ENCODE data around the gene AGPAT2.

AGPAT2 gene

DNA sequence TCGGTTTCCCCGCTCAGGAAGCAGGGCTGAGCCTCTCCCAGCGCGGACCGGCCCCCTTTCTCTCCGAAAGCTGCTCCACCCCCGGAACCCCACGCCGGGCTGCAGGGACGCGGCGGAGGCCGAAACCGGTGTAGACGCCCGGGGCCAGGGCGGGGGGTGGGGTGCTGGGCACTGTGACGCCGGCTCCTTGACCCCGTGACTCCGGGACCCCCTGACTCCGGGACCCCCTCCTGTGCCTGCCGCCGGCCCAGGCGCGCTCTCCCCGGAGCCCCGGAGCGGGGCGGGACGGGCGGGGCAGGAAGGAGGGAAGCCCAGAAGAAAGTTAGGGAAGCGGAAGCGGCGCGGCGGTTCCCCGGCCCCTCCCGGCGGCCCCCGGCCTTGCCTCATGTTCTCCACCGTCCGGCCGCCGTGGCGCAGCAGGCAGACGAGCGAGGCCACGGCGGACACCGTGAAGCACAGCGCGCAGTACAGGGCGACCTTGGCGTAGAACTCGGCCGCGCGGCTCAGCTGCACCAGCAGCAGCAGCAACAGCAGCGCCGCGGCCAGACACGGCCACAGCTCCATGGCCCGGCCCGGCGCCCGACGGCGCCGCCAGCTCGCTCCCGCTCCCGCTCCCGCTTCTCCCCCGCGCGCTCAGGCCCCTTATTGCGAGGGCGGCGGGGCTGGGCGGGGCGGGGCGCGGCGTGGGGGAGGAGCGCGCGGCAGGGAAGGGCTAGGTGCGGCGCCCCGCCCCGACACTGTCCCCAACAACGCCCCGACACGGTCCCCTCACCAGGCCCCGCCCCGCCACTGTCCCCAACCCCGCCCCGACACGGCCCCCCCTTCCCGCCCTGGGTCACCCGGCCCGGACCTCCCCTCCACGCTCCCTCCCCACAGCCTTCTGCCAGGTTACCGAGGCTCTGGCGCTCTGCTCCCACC lies at the start of gene AGPAT2:
TSS of gene AGPAT2 (minus strand) at position 664 of the 918 bp plus-strand sequence. CDS start at position 564, 100 bp downstream.
- DNase-seq (ENCODE audit: low spot score) = peak; percentile 52

DNA sequence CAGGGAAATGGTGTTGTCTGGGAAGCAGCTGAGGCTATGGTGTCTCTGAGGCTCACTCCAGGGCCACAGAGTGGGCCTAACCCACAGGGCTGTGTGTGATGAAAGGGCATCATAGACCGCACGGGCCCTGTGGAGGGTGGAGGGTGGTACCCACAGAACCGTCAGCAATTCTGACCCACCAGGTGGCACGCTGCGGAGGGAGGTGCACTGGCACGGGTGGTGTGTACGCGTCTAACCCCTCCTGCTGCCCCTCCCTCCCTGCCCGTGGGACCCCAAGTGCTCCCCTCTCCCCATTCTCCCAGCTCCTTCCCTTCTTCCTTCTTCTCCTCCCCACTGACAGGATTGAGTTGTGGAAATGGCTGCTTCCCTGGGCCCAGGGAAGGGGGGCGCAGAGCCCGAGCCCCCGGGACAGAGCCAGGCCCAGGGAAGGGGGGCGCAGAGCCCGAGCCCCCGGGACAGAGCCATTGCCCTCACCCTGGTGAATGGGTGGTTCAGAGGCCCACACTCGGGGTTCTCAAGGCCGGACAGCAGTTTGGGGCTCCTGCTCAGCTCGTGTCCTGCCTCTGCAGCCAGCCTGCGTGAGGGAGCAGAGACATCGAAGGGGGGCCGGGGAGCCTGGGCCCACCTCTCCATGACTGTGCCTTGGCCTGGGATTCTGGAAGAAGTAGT lies 48.7 kb upstream of the AGPAT2 start:
- DNase-seq (ENCODE audit: low spot score) = no peak

DNA sequence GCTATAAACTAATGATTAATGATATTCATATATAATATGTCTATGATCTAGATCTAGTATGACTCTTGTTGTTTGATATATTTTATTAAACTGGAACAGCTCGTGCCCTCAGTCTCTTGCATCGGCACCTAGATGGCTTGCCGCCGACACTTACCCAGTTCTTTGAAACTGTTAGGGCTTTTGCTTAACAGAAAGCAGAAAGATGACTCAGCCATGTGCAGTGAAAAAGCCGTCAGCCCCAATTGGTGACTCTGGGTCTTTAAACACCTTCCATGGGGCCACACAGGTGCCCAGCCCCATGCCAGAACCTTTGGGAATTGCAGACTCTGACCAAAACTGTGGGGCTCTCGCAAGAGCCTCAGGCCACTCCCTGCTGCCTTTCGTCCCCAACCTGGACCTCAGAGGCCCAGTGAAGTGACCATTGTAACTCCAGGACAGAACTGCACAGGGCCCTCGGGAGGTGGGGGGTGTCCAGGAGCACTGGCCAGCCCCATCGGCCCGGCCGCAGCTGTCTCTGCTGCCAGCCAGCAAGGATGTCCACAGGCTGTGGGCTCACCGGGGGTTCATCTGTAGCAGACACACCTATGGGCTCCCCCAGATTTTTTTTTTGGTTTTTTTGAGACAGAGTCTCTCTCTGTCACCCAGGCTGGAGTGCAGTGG lies 47.7 kb upstream of the AGPAT2 start:
- DNase-seq (ENCODE audit: low spot score) = no peak

DNA sequence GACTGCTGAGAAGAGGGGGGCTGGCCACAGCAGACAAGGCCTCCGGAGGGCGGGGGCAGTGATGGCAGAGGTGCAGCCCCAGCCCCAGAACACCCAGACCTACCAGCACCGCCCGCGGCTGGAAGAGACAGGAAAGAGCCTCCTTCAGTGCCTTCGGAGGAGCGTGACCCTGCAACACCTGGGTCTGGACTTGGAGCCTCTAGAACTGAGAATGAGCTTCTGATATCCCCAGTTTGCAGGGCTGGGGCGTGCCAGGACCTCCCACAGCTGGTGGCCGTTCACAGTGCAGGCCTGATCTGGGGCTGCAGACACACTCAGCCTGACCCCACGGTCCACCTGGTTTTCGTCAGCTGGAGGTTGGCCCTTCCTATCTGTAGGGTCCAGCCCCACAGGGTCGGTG lies 46.4 kb upstream of the AGPAT2 start:
- DNase-seq (ENCODE audit: low spot score) = no peak

DNA sequence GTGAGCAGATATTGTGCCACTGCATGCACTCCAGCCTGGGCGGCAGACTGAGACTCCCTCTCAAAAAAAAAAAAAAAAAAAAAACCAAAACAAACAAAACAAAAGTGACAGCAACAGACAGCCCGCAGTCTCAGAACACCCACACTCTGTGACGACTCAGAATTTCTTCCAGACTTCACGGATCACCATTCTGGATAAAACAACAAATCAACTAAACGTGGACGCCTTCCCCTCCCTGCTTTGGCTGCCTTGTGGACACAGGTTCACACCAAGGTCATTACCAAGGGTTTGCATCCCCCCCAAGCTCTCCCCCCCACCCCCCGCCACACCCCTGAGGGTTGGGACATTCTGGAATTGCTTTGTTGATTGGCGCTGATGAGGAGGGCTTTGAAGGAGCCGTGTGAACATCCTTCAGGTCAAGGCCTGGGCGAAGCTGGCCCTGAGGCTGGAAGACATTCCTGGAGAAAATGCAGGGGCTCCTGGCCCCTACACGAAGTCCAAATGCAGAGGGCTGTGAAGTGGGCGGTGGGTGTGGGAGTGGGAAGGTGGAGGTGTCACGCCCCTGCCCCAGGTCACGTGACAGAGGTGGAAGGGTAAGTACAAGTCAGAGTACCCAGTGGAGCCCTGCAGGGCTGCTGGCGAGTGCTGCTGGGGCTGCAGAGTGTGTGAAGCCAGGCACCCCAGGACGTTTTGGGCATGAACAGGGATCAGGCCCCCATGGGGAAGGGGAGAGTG lies 45.4 kb upstream of the AGPAT2 start:
- DNase-seq (ENCODE audit: low spot score) = no peak

DNA sequence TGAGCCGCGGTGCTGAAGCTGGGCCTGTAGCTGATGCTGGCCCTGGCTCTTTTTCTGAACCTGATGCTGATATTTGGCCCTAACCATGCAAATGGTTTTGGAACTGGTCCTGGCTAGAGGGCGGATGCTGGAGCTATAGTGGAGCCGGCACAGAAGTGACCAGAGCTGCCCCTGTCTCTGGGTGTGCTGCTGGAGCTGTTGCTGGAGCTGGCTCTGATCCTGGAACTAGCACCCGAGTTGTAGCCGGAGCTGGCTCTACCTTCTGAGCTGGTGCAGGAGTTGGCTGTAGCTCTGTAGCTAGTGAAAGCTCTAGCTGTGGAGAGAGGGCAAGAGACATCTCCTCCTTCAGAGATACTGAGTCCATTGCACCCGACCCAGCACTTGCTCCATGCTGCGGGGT lies 42.7 kb upstream of the AGPAT2 start:
- no peak for DNase-seq (ENCODE audit: low spot score)

DNA sequence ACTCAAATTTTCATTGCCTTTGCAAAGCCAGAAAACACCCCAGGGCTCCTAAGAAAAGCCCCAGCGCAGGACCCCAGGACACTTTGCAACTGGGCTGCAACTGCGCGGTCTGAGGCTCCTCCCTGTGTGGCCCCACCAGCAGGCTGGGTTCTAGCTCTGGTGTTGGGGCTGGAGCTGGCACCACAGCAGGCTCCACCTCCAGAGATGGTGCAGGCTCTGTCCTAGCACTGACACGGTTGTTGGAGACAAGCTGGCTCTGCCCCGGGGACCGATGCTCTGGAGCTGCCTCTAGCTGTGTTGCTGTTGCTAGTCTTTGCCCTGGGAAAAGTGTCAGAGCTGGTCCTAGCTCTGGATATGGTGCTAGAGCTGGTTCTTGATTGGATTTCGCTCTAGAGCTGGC lies 41.9 kb upstream of the AGPAT2 start:
- no peak for DNase-seq (ENCODE audit: low spot score)

DNA sequence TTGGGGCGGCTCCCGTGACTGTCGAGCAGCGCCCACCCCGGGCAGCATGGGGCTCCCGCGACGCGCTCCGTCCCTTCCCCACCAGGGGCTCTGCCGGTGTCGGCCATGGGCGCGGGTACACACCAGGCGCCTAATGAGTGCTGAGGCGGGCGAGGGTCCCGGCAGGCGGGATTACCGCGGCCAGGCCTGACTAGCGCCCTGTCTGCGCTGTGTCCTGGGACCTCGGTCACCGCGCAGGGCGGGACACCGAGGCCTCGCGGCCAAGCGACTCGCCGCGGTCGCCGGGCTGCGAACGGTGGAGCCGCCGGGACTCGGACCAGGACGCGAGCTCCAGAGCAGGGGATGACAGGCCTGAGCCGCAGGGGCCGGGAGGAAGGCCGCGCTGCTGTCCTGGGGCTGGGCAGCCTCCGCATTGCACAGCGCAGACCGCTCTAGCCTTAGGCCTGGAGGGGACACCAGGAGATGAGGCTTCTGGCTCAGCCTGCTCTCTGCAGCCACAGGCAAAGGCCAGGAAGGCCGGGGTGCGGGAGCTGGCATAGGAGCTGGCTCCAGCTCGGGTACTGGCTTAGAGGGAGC lies 41.4 kb upstream of the AGPAT2 start:
- no peak for DNase-seq (ENCODE audit: low spot score)

DNA sequence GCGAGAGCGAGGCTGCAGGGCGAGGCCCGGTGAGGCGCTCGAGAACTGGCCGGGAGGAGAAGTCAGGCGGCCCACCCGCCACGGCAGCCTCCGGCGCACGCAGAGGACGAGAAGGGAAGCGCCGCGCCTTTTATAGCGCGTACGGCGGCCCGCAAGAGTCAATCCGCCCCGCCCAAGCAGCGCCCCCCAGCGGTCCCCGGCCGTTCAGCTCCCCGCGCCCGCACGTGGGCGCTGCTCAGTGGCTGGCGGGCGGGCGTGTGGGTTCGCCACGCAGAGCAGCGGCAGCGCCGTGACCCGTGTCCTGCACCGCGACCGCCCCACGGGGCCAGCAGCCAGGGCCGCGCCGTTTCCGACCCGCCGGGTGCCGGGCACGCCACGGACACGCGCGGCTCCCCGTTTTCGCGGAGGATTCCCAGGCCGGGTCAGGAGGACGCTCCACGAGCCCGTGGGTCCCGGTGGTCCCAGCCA lies 40.9 kb upstream of the AGPAT2 start:
- peak; percentile 90 for DNase-seq (ENCODE audit: low spot score)

DNA sequence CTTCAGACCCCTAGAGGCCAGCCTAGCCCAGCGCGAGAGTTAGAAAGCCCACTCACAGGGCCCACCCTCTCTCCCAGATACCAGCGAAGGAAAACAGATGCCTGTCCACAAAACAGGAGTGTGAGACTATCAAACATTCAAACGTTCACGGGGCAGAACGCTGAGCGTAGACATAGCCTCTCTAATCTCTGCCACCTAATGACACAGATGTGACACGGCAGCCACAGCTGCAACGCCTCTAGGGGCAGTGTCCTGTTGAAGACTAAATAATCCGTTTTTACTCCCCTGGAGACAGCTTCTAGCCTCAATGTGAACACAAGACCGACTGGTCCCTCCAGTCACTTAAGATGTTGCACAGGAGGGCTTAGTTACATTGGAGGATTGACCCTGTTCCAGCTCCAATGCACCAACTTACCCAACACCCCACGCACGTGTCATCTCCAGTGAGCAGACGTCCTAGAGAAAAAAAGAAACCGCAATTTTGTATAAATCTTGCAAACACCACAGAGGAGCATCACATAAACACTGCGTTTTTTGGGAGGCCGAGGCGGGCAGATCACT lies 39.5 kb upstream of the AGPAT2 start:
- DNase-seq (ENCODE audit: low spot score) = peak; percentile 87

DNA sequence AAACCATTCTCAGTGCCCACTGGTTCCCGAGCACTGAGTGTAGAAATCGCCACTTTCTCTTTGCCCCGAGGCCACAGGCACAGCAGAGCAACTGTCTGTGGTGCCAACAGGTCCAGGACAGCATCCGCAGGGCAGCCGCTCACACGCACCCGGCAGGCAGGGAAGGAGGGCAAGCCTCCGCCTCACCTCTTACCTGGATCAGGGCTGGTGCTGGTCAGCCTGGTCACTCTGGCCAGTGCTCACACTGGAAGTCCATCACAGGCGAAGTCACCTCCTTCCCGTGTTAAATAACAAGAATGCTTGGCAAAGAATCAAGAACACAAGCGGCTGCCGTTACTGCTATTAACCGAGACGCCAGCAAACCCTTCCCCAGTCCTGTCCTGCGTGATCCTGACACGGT lies 38.9 kb upstream of the AGPAT2 start:
- no peak for DNase-seq (ENCODE audit: low spot score)

DNA sequence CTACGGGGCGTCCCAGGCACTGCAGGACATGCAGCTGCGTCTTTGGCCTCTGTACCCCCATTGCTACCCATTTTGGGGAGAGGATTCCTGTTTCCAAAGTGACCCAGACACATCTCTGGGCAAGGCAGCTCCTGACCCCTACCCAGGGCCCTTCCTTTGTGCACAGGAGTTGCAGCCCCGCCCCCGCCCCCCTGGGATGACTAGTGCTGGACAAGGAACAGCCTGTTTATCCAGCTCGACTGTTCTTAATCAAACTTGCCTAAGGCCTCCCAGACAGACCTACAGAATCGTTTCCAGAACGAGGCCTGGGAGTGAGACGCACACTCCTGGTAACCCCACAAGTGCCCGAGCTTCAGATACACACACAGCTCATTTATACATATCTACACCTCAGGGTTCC lies 38.4 kb upstream of the AGPAT2 start:
- DNase-seq (ENCODE audit: low spot score) = no peak

DNA sequence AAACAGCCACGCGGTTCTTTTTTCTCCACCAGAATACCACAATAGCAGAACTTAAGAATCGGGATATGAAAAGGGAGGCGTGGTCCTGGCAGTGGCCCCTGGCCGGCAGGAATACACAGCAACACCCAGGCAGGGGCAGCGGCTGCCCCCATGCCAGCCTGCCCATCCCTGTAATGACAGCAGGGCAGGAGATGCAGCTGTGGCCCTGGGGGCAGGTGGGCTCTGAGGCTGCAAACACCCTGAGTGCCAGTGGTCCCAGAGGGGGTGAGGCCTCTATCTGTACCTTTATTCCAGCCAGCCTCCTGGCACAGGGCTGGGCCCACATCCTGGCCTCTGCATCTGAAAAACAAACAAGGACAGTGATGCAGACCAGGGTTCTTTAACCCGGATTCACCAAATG lies 37.5 kb upstream of the AGPAT2 start:
- no peak for DNase-seq (ENCODE audit: low spot score)

DNA sequence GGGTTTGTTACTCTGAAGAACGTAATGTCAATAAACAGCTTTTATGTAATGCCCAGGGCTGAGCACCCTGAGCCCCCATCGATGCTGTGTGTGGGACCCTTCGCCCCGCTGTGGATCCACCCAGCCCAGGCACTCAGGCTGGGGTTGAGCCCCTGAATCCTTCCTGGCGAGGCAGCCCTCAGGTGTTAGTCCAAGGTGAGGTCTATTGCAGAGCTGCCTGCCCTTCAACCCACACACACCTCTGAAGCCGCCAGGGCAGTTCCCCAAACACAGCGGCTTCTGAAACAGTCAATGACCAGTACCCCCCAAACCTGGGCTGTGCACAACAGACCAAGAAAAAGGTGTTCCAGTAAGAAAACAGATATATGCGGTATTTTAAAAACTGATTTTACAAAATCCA lies 36.7 kb upstream of the AGPAT2 start:
- DNase-seq (ENCODE audit: low spot score) = no peak

DNA sequence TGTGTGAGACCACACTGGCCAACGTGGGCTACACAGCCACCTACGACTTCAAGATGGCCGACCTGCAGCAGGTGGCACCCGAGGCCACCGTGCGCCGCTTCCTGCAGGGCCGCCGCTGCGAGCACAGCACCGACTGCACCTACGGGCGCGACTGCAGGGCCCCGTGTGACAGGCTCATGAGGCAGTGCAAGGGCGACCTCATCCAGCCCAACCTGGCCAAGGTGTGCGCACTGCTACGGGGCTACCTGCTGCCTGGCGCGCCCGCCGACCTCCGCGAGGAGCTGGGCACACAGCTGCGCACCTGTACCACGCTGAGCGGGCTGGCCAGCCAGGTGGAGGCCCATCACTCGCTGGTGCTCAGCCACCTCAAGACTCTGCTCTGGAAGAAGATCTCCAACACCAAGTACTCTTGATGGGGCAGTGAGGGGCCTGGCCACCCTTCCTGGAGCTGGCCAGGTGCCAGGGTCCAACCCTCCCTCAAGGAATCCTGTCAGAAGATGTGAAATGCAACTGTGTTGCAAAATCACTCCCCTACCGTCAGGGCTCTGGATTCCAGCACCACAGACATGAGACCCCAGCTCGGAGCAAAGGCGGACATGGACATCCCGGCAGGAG lies 36.2 kb upstream of the AGPAT2 start:
- DNase-seq (ENCODE audit: low spot score) = no peak

DNA sequence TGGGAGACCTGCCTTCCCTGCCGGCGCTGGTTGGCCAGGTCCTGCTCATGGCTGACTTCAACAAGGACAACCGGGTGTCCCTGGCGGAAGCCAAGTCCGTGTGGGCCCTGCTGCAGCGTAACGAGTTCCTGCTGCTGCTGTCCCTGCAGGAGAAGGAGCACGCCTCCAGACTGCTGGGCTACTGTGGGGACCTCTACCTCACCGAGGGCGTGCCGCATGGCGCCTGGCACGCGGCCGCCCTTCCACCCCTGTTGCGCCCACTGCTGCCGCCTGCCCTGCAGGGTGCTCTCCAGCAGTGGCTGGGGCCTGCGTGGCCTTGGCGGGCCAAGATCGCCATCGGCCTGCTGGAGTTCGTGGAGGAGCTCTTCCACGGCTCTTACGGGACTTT lies 35.7 kb upstream of the AGPAT2 start:
- no peak for DNase-seq (ENCODE audit: low spot score)

DNA sequence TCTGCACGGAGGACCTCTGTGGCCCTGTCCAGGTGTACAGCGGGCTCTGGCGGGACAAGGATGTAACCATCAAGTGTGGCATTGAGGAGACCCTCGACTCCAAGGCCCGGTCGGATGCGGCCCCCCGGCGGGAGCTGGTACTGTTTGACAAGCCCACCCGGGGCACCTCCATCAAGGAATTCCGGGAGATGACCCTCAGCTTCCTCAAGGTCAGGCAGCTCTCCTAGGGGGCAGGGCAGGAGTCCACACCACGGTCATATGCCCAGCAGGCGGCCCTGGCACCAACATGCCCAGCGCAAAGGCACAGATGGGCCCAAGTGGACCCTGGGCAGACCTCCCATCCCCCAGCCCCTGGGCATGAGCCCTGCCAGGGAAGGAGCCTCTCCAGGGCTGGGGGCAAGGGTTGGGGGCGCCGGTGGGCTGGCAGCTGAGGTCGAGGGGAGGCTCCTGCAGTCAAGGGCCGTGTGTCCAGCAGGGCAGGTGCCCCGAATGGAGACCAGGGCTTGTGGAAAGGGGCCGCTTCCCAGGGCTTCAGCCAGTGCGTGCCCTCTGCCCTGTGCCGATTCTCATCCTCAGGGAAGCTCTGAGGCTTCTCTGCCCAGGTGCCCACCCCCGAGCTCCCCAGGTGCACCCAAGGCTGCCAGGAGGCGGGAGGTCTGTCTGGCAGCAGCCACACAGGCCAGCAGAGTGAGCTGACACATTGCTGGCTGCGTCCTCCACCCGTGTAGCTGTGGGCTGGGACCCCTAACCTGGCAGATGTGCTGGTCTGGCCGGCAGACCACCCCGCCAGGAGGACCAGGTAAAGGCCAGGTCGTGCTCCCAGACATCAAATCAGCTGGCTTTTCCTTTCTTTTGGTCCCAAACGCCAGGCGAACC lies 35.1 kb upstream of the AGPAT2 start:
- no peak for DNase-seq (ENCODE audit: low spot score)

DNA sequence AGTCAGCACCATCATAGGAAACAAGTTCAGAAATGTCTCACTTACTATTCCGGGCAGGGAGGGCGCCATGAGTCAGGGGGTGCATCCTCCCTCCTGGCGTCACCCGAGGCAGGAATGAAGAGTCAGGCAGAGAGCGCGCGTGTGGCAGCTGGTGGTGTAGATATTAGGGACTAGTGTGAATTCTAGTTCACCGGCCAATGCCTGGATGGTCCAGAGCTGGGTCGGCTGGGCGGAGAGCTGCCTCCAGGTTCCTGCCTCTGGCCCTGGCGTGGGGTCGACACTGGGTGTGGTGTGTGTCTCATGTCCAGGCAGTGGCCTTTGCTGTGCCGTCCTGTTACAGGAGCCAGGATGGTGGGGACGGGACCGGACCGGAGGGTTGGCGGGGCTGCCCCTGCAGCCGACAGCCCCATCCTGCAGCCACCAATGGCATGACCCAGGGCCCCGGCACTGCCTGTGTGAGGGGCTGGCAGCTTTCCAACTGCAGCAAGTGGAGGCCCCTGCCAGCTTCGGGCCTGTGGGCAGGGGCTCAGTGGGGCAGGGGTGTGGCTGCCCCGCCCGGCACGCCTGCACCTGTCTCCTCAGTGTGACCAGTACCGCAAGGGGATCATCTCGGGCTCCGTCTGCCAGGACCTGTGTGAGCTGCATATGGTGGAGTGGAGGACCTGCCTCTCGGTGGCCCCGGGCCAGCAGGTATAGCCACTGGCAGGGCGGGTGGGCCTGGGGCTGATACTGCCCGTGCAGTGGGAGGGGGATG lies 34.3 kb upstream of the AGPAT2 start:
- no peak for DNase-seq (ENCODE audit: low spot score)

DNA sequence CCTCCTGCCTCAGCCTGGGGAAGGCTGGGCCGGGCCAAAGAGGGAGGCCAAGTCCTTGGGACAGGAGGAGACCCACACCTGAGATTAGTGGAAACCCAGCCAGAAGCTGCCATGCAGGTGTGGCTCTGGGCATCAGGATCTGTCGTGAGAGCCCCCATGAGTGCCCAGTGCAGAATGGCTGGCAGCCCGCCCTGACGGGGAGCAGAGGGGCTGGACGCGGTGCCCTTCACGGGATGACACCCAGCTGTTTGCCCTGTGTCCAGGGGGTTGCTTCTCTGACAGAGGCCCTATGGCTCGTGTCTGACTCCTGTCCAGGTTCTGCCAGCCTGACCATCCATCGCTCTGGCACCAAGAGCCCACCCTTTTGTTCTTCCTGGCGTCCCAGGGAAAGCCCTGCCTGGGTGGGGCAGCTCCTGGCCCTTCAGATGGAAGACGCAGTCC lies 33.7 kb upstream of the AGPAT2 start:
- no peak for DNase-seq (ENCODE audit: low spot score)

All from NAMALWA (cell line).